ENCODE results near the gene IL11RA.
"Not testable (repeated sequence)": the region's sequence is repeated elsewhere in the genome, so short reads cannot be mapped to it uniquely, and the experiment has no call there.

Gene IL11RA

DNA sequence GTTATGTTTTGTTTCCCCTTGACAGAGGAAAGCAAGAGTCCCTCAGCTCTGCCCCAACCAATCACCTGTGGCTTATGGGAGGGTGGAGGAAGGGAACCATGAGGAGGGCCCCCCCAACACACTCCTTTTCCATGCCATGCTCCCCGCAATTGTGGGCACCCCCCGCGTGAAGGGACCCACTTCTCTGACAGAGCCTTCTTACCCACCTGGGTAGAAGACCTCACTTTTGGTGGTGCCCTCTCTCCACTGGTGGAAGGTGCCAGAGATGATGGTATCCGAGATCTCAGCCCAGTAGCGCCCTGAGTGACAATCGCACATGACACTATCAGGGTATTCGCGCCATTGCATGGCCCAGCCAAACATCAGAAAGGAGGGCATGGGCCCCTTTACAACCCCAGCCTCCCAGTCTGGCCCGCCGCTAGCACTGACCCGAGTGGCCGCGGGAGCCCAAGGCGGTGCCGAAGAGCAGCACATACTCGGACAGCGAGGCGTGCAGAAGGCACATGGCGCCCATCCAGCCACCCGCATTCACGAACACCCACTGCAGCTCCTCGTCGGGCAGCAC lies 15.1 kb upstream of the IL11RA start:
- DNase-seq: peak; percentile 30
- no peaks in the 10 kb centered on the region for H3K9me3 Mint-ChIP-seq
- H3K4me1 Mint-ChIP-seq: peaks cover 42% of the 10 kb centered on the region
- H3K36me3 Mint-ChIP-seq: peaks cover 12% of the 10 kb centered on the region
- peak overlapping the region; percentile 88 for H3K4me3 Mint-ChIP-seq
- H3K27me3 Mint-ChIP-seq: no peaks in the 10 kb centered on the region
- peak overlapping the region; percentile 83 for H3K27ac Mint-ChIP-seq
- CTCF ChIA-PET: interaction anchor here (0.9 to 9.9 kb wide), 7 partner anchors 10 to 348 kb away, joined by 3 to 130 read pairs (median 7); partner anchors contain the start of genes DCTN3, GALT and RPP25L

DNA sequence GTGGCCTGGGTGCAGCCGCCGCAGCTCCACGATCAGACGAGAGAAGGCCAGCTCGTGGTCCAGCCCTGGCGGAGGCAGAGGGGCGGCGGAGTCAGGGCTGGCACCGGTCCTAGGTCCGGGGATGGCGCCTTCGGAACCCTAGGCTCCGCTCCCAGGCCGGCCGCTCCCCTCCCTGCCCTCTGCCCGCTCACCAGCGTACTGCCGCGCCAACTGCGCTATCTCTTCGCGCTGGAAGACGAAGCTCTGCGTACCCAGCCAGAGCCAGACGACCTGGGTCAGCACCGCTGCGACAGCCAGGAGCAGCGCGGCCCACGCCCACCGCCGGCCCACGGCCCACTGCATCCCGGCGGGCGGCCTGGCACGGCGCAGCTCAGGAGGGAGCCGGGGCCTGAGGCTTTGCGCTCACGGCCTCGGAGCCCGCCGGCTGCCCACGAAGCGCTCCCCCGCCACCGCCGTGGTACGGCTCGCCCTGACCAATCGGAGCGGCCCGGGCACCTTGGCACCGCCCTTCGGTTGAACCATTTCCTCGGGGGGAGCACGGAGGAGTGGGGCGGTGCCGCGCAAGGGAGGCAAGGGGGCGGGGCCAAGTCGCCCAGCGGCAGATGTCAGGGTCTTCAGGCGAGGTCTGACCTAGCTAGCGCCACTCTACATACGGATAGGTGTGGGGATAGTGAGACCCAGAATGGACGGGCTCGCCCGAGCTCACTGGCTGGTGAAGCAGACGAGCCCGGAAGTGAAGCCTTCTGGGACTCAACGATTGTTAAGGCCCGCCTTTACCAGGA lies 14.4 kb upstream of the IL11RA start, which contains the start of gene SIGMAR1:
Gene SIGMAR1, minus strand, starts transcription at position 432 of the 782 bp plus-strand sequence. Its CDS starts 90 bp downstream, at position 342.
- DNase-seq: peak; percentile 95
- H3K9me3 Mint-ChIP-seq: no peaks in the 10 kb centered on the region
- H3K36me3 Mint-ChIP-seq: peaks cover 12% of the 10 kb centered on the region
- peak within 1 kb of the TSS; percentile 89 for H3K27ac Mint-ChIP-seq
- peak within 1 kb of the TSS; percentile 88 for H3K4me3 Mint-ChIP-seq
- CTCF ChIA-PET: interaction anchor here (0.9 to 9.9 kb wide), 11 partner anchors 9 to 348 kb away, joined by 3 to 130 read pairs (median 4); partner anchors contain the start of genes DCTN3, GALT and RPP25L
- H3K4me1 Mint-ChIP-seq: peaks cover 42% of the 10 kb centered on the region
- no peaks in the 10 kb centered on the region for H3K27me3 Mint-ChIP-seq

DNA sequence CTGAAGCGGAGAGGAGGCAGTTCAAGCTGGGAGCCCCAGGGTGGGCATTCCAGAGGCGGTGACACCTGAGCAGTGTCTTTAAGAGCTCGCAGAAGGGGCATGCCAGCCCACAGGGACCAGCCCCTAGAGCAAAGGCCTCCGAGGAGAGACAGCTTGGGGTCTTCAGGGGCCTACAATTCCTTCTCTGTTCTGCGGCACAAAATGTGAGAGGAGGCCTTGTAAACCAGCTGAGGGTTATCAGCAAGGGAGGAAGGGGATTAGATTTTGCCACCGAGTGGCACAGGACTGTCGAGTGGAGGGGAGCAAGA lies 13.9 kb upstream of the IL11RA start:
- Mint-ChIP-seq H3K27ac (peak overlapping the region; percentile 89), H3K27me3 (no peaks in the 10 kb centered on the region), H3K36me3 (peaks cover 12% of the 10 kb centered on the region), H3K4me3 (peak overlapping the region; percentile 88), H3K4me1 (peaks cover 42% of the 10 kb centered on the region), H3K9me3 (no peaks in the 10 kb centered on the region)
- no peak for DNase-seq
- CTCF ChIA-PET: interaction anchor here (0.9 to 9.9 kb wide), 10 partner anchors 9 to 347 kb away, joined by 3 to 130 read pairs (median 4); partner anchors contain the start of genes DCTN3, GALT and RPP25L

DNA sequence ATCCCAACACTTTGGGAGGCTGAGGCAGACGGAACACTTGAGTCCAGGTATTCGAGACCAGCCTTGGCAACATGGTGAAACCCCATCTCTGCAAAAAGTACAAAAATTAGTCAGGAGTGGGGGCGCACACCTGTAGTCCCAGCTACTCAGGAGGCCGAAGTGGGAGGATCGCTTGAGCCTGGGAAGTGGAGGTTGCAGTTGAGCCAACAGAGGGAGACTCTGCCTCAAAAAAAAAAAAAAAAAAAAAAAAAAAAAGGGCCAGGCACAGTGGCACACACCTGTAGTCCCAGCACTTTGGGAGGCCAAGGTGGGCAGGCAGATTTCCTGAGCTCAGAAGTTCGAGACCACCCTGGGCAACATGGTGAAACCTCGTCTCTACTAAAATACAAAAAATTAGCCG lies 12.7 kb upstream of the IL11RA start:
- H3K4me3 Mint-ChIP-seq, H3K27me3 Mint-ChIP-seq, H3K27ac Mint-ChIP-seq, DNase-seq, H3K9me3 Mint-ChIP-seq: not testable (repeated sequence)
- CTCF ChIA-PET: interaction anchor here (3.4 kb wide), 1 partner anchor 8 kb away, joined by 36 read pairs; the partner anchor contains the start of gene GALT
- peaks cover 12% of the 10 kb centered on the region for H3K36me3 Mint-ChIP-seq
- peaks cover 36% of the 10 kb centered on the region for H3K4me1 Mint-ChIP-seq

DNA sequence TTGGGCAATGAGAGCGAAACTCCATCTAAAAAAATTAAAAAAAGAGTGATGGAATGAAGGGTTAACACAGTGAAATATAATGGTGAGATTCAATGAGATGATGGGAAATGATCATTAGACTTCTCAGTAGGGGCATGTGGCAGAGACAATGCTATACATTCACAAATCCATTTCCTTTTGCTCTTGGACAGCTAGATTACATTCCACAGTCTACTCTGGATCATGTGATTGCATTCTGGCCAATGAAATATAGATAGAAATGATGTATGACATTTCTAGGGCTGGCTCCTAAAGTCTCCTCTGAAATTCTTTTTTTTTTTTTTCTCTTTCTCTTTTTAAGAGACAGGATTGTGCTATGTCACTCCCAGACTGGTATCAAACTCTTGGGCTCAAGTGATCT lies 9.3 kb upstream of the IL11RA start:
- no peaks in the 10 kb centered on the region for H3K27me3 Mint-ChIP-seq
- no peaks in the 10 kb centered on the region for H3K9me3 Mint-ChIP-seq
- DNase-seq: no peak
- H3K4me3 Mint-ChIP-seq: no peak overlapping the region
- CTCF ChIA-PET: interaction anchor here (1.4 kb wide), 1 partner anchor 9 kb away, joined by 9 read pairs; no protein-coding TSS in a partner anchor
- peaks cover 8% of the 10 kb centered on the region for H3K36me3 Mint-ChIP-seq
- H3K27ac Mint-ChIP-seq: peak overlapping the region; percentile 21
- H3K4me1 Mint-ChIP-seq: peaks cover 29% of the 10 kb centered on the region

DNA sequence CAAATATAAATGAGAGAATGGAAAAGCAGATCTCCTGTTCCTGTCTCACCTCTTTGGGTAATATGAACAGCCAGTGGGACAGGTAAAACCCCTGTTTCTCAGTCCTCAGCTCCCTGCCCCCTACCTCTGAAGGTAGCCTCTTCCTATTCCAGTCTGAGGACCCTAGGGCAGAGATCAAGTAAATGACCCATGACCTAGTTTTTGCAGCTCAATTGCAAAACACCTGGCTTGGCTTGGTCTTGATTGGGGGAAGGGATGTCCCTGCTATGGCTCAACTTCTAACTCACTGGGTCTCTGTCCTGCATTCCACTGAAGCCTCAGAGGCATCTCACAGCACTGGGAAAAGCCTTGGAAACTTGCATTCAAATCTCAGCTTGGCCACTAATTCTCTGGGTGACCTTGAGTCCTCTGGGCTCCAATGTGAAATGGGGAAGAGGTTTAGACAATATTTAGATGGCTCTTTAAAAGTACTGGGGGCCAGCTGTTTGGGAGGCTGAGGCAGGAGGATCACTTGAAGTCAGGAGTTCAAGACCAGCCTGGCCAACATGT lies 7.1 kb upstream of the IL11RA start:
- Mint-ChIP-seq H3K4me3 (no peak overlapping the region), H3K27me3 (no peaks in the 10 kb centered on the region), H3K9me3 (no peaks in the 10 kb centered on the region), H3K27ac (no peak overlapping the region), H3K36me3 (peaks cover 29% of the 10 kb centered on the region), H3K4me1 (peaks cover 33% of the 10 kb centered on the region)
- CTCF ChIA-PET: interaction anchor here (0.9 to 4.5 kb wide), 3 partner anchors 10 to 20 kb away, joined by 3 to 33 read pairs (median 4); no protein-coding TSS in a partner anchor
- DNase-seq: no peak

DNA sequence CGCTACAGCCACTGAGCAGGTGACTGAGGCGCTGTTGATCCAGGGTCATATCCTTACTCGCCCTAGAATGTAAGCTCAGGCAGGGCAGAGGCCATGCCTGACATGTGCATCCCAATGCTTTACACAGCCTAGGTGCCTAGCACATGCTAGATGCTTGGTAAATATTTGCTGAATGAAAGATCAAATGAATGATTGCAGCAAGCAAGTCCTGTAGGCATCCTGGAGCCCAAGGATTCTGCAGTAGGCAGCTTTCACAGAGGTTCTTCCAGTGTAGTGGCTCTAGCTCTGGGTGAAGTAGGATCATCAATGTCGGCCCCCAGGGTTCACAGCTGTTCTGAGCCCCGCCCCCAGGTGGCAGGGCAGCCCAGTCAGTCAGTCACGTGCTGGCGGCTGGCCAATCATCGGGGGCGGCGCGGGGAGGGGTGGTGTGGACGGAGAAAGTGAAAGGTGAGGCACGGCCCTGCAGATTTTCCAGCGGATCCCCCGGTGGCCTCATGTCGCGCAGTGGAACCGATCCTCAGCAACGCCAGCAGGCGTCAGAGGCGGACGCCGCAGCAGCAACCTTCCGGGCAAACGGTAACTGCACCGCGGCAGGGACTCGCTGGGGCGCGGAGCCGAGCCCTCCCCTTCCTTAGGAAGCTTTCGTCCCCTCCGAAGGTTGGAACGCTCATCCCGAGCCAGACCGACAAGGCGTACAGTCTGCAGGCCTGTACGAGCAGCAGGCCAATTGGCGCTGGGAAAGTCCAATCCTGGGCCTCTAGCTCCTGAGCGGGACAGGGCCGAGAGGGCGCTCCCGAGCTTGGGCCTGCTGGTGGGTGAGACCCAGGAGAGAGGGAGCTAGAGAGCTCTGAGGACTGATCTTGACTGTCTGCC lies 5.5 kb upstream of the IL11RA start, which contains the start of gene GALT:
Gene GALT, plus strand, starts transcription at position 465 of the 873 bp plus-strand sequence. Its CDS starts 30 bp downstream, at position 495.
- Mint-ChIP-seq H3K27ac (peak within 1 kb of the TSS; percentile 91), H3K9me3 (no peaks in the 10 kb centered on the region), H3K36me3 (peaks cover 34% of the 10 kb centered on the region), H3K27me3 (no peaks in the 10 kb centered on the region), H3K4me3 (peak within 1 kb of the TSS; percentile 97), H3K4me1 (peaks cover 34% of the 10 kb centered on the region)
- CTCF ChIA-PET: interaction anchor here (0.6 to 4.5 kb wide), 11 partner anchors 8 to 1301 kb away, joined by 3 to 36 read pairs (median 5); partner anchors contain the start of genes CCL27, DCTN3 and SIGMAR1
- peak; percentile 99 for DNase-seq

DNA sequence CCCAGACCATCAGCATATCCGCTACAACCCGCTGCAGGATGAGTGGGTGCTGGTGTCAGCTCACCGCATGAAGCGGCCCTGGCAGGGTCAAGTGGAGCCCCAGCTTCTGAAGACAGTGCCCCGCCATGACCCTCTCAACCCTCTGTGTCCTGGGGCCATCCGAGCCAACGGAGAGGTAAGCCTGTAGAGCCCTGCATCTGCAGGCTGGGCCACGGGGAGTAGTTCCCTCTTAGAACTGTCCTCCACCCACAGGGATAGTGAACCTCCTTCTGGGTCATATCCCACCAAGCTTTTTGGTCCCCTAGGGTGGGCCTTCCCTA lies 4.9 kb upstream of the IL11RA start:
- peaks cover 34% of the 10 kb centered on the region for H3K36me3 Mint-ChIP-seq

DNA sequence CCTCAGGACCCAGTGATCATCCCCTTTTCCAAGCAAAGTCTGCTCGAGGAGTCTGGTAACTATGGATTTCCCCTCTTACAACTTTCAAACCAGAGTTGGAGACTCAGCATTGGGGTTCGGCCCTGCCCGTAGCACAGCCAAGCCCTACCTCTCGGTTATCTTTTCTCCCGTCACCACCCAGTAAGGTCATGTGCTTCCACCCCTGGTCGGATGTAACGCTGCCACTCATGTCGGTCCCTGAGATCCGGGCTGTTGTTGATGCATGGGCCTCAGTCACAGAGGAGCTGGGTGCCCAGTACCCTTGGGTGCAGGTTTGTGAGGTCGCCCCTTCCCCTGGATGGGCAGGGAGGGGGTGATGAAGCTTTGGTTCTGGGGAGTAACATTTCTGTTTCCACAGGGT lies 4.3 kb upstream of the IL11RA start:
- peak overlapping the region; percentile 97 for H3K4me3 Mint-ChIP-seq
- peaks cover 41% of the 10 kb centered on the region for H3K4me1 Mint-ChIP-seq
- DNase-seq: peak; percentile 42
- CTCF ChIA-PET: interaction anchor here (1.0 to 4.5 kb wide), 5 partner anchors 9 to 15 kb away, joined by 3 to 36 read pairs (median 33); partner anchors contain the start of genes CCL27 and SIGMAR1
- H3K36me3 Mint-ChIP-seq: peaks cover 37% of the 10 kb centered on the region
- H3K9me3 Mint-ChIP-seq: no peaks in the 10 kb centered on the region
- no peaks in the 10 kb centered on the region for H3K27me3 Mint-ChIP-seq
- H3K27ac Mint-ChIP-seq: peak overlapping the region; percentile 91

More for the DNA sequence above, 4.9 kb upstream of the IL11RA start:
- H3K4me3 Mint-ChIP-seq: peak overlapping the region; percentile 97
- peaks cover 36% of the 10 kb centered on the region for H3K4me1 Mint-ChIP-seq
- H3K9me3 Mint-ChIP-seq: no peaks in the 10 kb centered on the region
- CTCF ChIA-PET: interaction anchor here (0.6 to 4.5 kb wide), 9 partner anchors 9 to 1300 kb away, joined by 3 to 36 read pairs (median 7); partner anchors contain the start of genes CCL27, DCTN3 and SIGMAR1
- no peaks in the 10 kb centered on the region for H3K27me3 Mint-ChIP-seq
- DNase-seq: no peak
- peak overlapping the region; percentile 91 for H3K27ac Mint-ChIP-seq

DNA sequence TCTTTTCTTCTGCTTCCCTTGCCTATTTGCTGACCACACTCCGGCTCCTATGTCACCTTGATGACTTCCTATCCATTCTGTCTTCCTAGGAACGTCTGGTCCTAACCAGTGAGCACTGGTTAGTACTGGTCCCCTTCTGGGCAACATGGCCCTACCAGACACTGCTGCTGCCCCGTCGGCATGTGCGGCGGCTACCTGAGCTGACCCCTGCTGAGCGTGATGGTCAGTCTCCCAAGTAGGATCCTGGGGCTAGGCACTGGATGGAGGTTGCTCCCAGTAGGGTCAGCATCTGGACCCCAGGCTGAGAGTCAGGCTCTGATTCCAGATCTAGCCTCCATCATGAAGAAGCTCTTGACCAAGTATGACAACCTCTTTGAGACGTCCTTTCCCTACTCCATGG lies 3.3 kb upstream of the IL11RA start:
- no peaks in the 10 kb centered on the region for H3K27me3 Mint-ChIP-seq
- no peak for DNase-seq
- peak overlapping the region; percentile 97 for H3K4me3 Mint-ChIP-seq
- peaks cover 37% of the 10 kb centered on the region for H3K36me3 Mint-ChIP-seq
- H3K27ac Mint-ChIP-seq: no peak overlapping the region
- H3K9me3 Mint-ChIP-seq: no peaks in the 10 kb centered on the region
- CTCF ChIA-PET: interaction anchor here (0.8 to 3.4 kb wide), 2 partner anchors 14 kb away, joined by 3 to 36 read pairs; partner anchors contain the start of gene CCL27
- peaks cover 46% of the 10 kb centered on the region for H3K4me1 Mint-ChIP-seq

DNA sequence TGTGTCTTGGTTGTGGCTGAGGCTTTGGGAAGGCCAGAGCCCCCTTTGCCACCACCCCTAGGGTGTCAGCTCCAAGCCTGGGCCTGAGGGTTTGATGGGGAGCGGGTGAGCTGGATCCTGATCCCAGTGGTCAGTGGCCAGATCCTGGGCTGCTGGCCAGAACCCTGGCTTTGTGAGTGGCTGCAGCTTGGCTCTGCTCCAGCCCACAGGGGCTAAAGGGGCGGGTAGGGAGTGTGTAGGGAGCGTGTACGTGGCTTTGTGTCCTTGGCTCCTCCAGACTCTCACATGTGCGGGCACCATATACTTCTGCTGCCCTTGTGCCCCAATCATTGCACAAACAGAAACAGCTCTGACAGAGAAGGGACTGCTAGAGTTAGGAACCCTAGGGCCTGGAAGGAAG lies 1.2 kb upstream of the IL11RA start:
- Mint-ChIP-seq H3K27me3 (no peaks in the 10 kb centered on the region), H3K4me1 (peaks cover 45% of the 10 kb centered on the region), H3K36me3 (peaks cover 37% of the 10 kb centered on the region), H3K27ac (no peak overlapping the region), H3K9me3 (no peaks in the 10 kb centered on the region), H3K4me3 (no peak overlapping the region)
- DNase-seq: no peak
- CTCF ChIA-PET: interaction anchor here (1.1 kb wide), 1 partner anchor 13 kb away, joined by 4 read pairs; no protein-coding TSS in a partner anchor

DNA sequence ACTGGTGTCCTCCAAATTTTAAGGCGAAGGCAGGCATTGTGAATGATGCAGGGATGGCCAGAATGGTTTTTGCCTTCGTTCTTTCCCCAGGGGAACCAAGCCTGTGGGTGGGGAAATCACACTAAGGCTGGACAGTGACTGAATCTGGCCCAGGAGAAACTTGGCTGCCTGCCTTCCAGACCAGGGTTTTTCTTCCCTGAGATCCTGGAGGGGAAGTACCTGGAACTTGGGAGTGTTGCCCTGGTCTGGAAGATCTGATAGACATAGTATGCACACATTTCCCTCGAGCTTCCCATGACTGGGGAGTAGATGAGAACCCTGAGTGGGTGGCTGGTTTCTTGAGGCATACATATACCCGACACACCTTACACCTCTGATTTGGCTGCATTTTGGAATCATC lies 664 bp upstream of the IL11RA start:
- Mint-ChIP-seq H3K4me3 (no peak overlapping the region), H3K9me3 (no peaks in the 10 kb centered on the region), H3K27me3 (no peaks in the 10 kb centered on the region), H3K36me3 (peaks cover 37% of the 10 kb centered on the region), H3K27ac (no peak overlapping the region), H3K4me1 (peaks cover 40% of the 10 kb centered on the region)
- no peak for DNase-seq
- CTCF ChIA-PET: interaction anchor here (1.1 kb wide), 1 partner anchor 12 kb away, joined by 4 read pairs; no protein-coding TSS in a partner anchor

DNA sequence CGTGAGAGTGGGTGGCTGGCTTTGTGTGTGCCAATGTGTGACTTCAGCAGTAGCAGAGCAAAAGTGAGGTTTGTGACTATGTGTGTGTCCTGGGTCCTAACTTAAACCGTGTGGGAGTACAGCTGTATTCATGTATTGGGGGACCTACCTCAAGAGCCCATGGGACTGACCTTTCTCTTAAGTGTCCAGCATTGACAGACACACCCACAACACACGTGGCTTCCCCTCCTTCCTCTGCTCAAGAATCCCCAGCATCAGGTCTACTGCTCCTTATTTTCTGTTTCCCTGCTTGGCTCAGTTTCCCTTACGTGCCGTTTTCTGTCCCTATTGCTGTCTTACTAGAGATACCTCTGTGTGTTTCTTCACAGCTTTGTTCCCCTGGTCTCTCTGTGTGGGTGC lies 616 bp downstream of the IL11RA start:
- Mint-ChIP-seq H3K27me3 (no peaks in the 10 kb centered on the region), H3K36me3 (peaks cover 30% of the 10 kb centered on the region), H3K4me1 (peaks cover 31% of the 10 kb centered on the region), H3K9me3 (no peaks in the 10 kb centered on the region), H3K27ac (no peak overlapping the region), H3K4me3 (no peak overlapping the region)
- CTCF ChIA-PET: interaction anchor here (1.0 kb wide), 1 partner anchor 10 kb away, joined by 3 read pairs; the partner anchor contains the start of gene CCL27
- DNase-seq: no peak

Measured in activated naive CD4-positive, alpha-beta T cell treated with anti-CD3 and anti-CD28 coated beads, Interleukin-2, amount 10 ng/mL, durations not matched to agents 7 days and 5 days (primary cell).